ENCODE data around the gene TSC22D4. TPM values are rescaled to one million over a fixed set of nuclear protein-coding genes. Genes with fewer than 3 reads are reported as not detected.

Gene TSC22D4
- total and polyA plus RNA-seq, 4 donors = 5.5 to 21.2 (median 11.4) TPM

DNA sequence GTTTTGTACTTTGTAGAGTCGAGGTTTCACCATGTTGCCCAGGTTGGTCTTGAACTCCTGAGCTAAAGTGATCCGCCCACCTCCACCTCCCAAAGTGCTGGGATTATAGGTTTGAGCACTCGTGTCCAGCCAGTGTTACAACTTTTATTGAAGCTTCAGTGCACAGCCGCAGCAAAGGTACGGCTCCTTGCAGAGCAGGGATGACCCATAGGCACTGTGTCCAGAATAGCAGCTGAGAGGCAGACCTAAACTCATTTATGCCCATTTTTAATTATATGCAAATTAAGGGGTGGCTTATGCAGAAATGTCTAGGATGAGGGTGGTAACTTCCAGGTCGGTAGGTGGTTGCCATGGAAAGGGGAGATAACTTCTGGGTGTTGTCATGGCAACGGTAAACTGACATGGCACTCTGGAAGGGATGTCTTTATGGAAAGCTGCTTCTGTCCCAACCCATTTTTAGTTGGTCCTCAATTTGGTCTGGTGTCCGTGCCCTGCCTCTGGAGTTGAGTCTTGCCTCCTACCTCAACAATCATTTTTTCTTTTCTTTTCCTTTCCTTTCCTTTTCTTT, 27.4 kb upstream of the TSC22D4 start:
- whole genome bisulfite sequencing = 75% methylated on average over 8 of the region's 8 CpGs
- DNase-seq (ENCODE audit: low spot score) = no peak
- H3K27me3 ChIP-seq (ENCODE audit: control insufficient read depth in 4 of 4, insufficient read depth in 4 of 4, low read length in 3 of 4) = no peaks in the 10 kb centered on the region

More for the DNA sequence above, 27.4 kb upstream of the TSC22D4 start:
- Histone ChIP-seq H3K27ac (ENCODE audit: low read depth in 1 of 2, low read length in 2 of 2) (no peak overlapping the region), H3K9me3 (ENCODE audit: control insufficient read depth in 4 of 4, low read length in 3 of 4) (no peaks in the 10 kb centered on the region), H3K4me3 (ENCODE audit: low read depth in 1 of 3, low read length in 3 of 3) (no peak overlapping the region), H3K4me1 (ENCODE audit: control insufficient read depth in 4 of 4, insufficient read depth in 4 of 4, low read length in 3 of 4) (no peaks in the 10 kb centered on the region), H3K9ac (ENCODE audit: low read depth in 1 of 2, low read length in 2 of 2) (no peak overlapping the region), H3K36me3 (ENCODE audit: control insufficient read depth in 4 of 4, insufficient read depth in 3 of 4, low read depth in 1 of 4, low read length in 3 of 4) (no peaks in the 10 kb centered on the region)
- TF ChIP-seq REST (IDR thresholded peaks at IDR 0.05) (no peak), NR2F2 (IDR thresholded peaks at IDR 0.05) (no peak), HNF4A (conservative IDR thresholded peaks at IDR 0.05) (no peak), TAF1 (conservative IDR thresholded peaks at IDR 0.05) (no peak), EGR1 (IDR thresholded peaks at IDR 0.05; ENCODE audit: low read depth in 2 of 2) (no peak), SP1 (IDR thresholded peaks at IDR 0.05) (no peak), ZBTB33 (IDR thresholded peaks at IDR 0.05) (no peak), YY1 (IDR thresholded peaks at IDR 0.05) (no peak), FOXA2 (IDR thresholded peaks at IDR 0.05) (no peak), FOXA1 (IDR thresholded peaks at IDR 0.05) (no peak), RXRA (IDR thresholded peaks at IDR 0.05) (no peak)
- TF ChIP-seq, protein P1, sequence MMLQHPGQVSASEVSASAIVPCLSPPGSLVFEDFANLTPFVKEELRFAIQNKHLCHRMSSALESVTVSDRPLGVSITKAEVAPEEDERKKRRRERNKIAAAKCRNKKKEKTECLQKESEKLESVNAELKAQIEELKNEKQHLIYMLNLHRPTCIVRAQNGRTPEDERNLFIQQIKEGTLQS (IDR thresholded peaks at IDR 0.05) = no peak
- TF ChIP-seq, protein P2, sequence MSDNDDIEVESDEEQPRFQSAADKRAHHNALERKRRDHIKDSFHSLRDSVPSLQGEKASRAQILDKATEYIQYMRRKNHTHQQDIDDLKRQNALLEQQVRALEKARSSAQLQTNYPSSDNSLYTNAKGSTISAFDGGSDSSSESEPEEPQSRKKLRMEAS (IDR thresholded peaks at IDR 0.05) = no peak
- TF ChIP-seq, protein P3, sequence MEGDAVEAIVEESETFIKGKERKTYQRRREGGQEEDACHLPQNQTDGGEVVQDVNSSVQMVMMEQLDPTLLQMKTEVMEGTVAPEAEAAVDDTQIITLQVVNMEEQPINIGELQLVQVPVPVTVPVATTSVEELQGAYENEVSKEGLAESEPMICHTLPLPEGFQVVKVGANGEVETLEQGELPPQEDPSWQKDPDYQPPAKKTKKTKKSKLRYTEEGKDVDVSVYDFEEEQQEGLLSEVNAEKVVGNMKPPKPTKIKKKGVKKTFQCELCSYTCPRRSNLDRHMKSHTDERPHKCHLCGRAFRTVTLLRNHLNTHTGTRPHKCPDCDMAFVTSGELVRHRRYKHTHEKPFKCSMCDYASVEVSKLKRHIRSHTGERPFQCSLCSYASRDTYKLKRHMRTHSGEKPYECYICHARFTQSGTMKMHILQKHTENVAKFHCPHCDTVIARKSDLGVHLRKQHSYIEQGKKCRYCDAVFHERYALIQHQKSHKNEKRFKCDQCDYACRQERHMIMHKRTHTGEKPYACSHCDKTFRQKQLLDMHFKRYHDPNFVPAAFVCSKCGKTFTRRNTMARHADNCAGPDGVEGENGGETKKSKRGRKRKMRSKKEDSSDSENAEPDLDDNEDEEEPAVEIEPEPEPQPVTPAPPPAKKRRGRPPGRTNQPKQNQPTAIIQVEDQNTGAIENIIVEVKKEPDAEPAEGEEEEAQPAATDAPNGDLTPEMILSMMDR (IDR thresholded peaks at IDR 0.05; ENCODE audit: low read depth, low read length, missing input control) = no peak

Data from liver (tissue), 9 donors.